ENCODE results near the gene SMCO3. TPM values are rescaled to one million over a fixed set of nuclear protein-coding genes. Genes with fewer than 3 reads are reported as not detected.

SMCO3 gene
- total and polyA plus RNA-seq, 2 of the 13 experiments (the other 11 are each of a cell fraction or from before 2014, with no cell fraction given), result 0.29 to 0.42 TPM

- TF ChIP-seq STAT6 (CRISPR knock-in tag; IDR thresholded peaks at IDR 0.05; ENCODE audit: borderline replicate concordance) (no peak), IRF2 (CRISPR knock-in tag; IDR thresholded peaks at IDR 0.05) (peak; percentile 44; the same call in 1 of the 2 replicates), ZNF670 (CRISPR knock-in tag; IDR thresholded peaks at IDR 0.05; ENCODE audit: borderline replicate concordance) (no peak; the same call in 1 of the 2 replicates), ZNF24 (IDR thresholded peaks at IDR 0.05) (no peak), HOXA5 (CRISPR knock-in tag; IDR thresholded peaks at IDR 0.05) (no peak), MXD1 (CRISPR knock-in tag; IDR thresholded peaks at IDR 0.05) (0 out of 2 replicates have a peak, but pooled peaks have one; percentile 21), RXRB (CRISPR knock-in tag; IDR thresholded peaks at IDR 0.05; ENCODE audit: borderline replicate concordance) (0 out of 2 replicates have a peak, but pooled peaks have one; percentile 11), SSRP1 (CRISPR knock-in tag; IDR thresholded peaks at IDR 0.05) (no peak), ZMYM3 (CRISPR knock-in tag; IDR thresholded peaks at IDR 0.05) (no peak), ZNF770 (CRISPR knock-in tag; IDR thresholded peaks at IDR 0.05) (no peak), HDAC1 (CRISPR knock-in tag; IDR thresholded peaks at IDR 0.05) (peak; percentile 78), SMAD1 (CRISPR knock-in tag; IDR thresholded peaks at IDR 0.05; ENCODE audit: borderline replicate concordance, low read depth) (0 out of 2 replicates have a peak, but pooled peaks have one; percentile 47), ZUFSP (CRISPR knock-in tag; IDR thresholded peaks at IDR 0.05; ENCODE audit: borderline replicate concordance) (no peak), DNMT1 (CRISPR knock-in tag; IDR thresholded peaks at IDR 0.05) (no peak), ZNF724P (CRISPR knock-in tag; IDR thresholded peaks at IDR 0.05; ENCODE audit: borderline replicate concordance) (no peak), ZFP91 (CRISPR knock-in tag; IDR thresholded peaks at IDR 0.05; ENCODE audit: borderline replicate concordance) (peak; percentile 52; the same call in 1 of the 2 replicates)
- TF ChIP-seq, protein P1, sequence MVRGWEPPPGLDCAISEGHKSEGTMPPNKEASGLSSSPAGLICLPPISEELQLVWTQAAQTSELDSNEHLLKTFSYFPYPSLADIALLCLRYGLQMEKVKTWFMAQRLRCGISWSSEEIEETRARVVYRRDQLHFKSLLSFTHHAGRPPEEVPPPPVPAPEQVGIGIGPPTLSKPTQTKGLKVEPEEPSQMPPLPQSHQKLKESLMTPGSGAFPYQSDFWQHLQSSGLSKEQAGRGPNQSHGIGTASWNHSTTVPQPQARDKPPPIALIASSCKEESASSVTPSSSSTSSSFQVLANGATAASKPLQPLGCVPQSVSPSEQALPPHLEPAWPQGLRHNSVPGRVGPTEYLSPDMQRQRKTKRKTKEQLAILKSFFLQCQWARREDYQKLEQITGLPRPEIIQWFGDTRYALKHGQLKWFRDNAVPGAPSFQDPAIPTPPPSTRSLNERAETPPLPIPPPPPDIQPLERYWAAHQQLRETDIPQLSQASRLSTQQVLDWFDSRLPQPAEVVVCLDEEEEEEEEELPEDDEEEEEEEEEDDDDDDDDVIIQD (CRISPR knock-in tag; IDR thresholded peaks at IDR 0.05; ENCODE audit: low read depth), result peak; percentile 72; the same call in 1 of the 2 replicates
Observed at GRCh38 chr12:14803011-14803829, 10.8 kb downstream of the SMCO3 start, which contains the start of the genes C12orf60 and WBP11 (continued).
